Coronary artery (tissue), 2 donors: ENCODE results near the gene HECTD4.

Source experiments
- DNase-seq: peaks from one replicate; pipeline ENCODE4 v3.0.0-alpha.2; 2017; ENCODE audit warnings: low spot score
- H3K27ac ChIP-seq, 2 donors: fragments of 200-600 bp; sonication (generic); one replicate each; pipeline ENCODE4 v1.5.1; 2016 to 2019
- H3K4me3 ChIP-seq: fragments of 200-600 bp; sonication (generic); 2 replicates; pipeline ENCODE4 v1.5.1; 2016; ENCODE audit warnings: mild to moderate bottlenecking, moderate library complexity
- CTCF ChIP-seq: fragments of 200-600 bp; sonication (generic); IDR thresholded peaks from one replicate; pipeline ENCODE4 v1.5.1; 2019; ENCODE audit warnings: antibody characterized with exemption

The HECTD4 gene

DNA sequence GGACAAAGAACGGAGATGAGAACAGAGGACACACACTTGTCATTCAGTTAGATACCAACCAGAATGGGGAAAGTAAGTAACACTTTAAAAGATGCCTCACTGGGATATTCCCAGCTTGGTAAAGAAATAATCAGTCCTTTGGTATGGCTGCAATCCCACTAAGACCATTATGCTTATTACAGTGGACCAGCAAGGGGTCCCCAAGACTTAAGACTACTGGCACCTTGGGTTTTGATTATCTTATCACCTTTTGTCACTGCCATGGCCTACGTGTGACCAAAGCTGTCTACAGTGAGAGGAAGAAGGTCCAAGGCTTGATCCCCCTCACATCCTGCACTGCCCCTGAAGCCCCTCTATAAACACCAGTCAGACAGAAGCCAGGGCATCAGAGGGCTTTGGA, 191.0 kb downstream of the HECTD4 start:
- DNase-seq: no peak
- Histone ChIP-seq H3K27ac (peak overlapping the region in 1 of 2 donors; percentile 55), H3K4me3 (no peak overlapping the region)
- TF ChIP-seq CTCF: no peak

- H3K4me3 ChIP-seq: no peak overlapping the region
- H3K27ac ChIP-seq: no peak overlapping the region
- no peak for TF ChIP-seq CTCF
- DNase-seq: no peak
These were observed 191.8 kb downstream of the HECTD4 start for GRCh38 chr12:112190231-112191025.

DNA sequence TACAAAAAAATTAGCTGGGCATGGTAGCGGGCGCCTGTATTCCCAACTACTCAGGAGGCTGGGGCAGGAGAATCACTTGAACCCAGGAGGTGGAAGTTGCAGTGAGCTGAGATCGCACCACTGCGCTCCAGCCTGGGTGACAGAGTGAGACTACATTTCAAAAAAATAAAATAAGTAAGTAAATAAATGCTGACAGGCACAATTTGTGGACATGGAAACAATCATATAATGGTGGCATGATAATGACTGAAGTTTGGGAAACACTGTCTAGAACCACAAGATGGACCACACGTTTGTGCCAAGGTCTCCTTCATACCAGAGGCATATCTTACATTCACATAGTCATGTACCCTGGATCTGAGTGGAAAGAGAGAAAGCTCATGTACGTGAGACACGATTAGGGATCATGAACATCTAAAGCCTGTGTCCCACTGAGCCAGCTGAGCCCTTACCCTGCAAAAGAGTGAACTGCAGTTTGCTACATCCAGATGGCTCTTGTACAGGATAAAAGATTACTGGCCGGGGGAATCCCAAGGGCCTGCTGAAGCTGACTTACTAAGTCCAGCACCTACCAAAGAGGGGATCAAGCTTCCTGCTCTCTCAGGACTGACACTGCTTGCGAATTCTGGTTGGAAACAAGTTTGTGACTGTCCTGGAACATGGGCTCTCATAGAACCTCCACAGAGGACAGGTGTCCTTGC, 194.0 kb downstream of the HECTD4 start:
- no peak for TF ChIP-seq CTCF
- no peak overlapping the region for H3K4me3 ChIP-seq

GRCh38 chr12:112185093-112185923, 196.9 kb downstream of the HECTD4 start:
- H3K4me3 ChIP-seq: no peak overlapping the region
- DNase-seq: no peak
- no peak overlapping the region for H3K27ac ChIP-seq
- no peak for TF ChIP-seq CTCF

More for the DNA sequence above, 194.0 kb downstream of the HECTD4 start:
- DNase-seq: no peak
- no peak overlapping the region for H3K27ac ChIP-seq

- Histone ChIP-seq H3K4me3 (no peak overlapping the region), H3K27ac (peak overlapping the region in 1 of 2 donors; percentile 67)
- DNase-seq: no peak
- TF ChIP-seq CTCF: no peak
These were observed 198.0 kb downstream of the HECTD4 start for GRCh38 chr12:112184056-112184887.
